ENCODE measurements around the gene TBC1D4.

TBC1D4 gene

DNA sequence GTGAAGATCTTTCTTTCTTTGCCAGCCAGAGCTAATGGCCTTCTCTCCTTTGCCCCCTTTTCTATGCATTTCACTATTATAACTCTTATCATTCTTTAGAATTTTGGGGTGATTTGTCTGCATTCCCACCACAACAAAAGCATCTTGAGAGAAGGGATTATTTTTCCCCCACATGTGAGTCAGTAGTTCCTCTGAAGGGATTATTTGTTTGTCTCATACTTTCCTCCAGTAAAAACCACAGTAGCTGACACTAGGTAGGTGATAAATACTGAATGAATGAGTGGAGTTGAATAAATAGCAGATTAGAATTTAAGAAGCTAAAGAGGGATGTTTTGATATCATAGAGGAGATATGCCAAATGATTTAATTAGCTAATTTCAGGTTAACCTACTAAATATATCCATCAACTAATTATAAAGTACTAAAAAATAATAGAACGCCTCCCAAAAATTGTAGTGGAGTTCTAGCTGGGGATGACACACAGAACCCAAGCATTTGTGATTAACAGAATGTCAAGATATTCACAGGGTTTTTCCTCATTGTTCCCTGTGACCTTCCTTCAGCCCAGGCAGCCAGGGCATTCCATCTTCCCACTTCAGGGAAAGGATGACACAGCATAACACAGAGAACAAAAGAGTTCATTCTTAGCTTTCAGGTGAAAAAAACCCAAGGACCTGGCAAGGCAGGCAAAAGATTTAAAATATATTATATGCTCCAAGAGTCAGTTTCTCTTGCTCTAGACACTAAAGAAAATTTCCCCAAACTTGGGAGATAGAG, 3.5 kb upstream of the TBC1D4 start:
- no peak for DNase-seq

DNA sequence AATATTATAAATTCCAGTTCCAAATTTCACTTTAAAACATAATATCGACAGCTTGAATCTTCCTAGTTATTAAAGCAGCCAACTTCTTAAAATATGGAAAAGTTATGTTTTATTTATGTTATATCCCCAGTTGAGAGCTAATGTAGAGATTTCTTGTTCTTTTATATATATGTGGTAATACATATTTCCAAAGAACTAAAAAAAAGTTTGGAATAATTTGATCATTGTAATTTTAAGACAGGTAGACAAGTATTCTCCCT, 781 bp upstream of the TBC1D4 start:
- no peak for DNase-seq

DNA sequence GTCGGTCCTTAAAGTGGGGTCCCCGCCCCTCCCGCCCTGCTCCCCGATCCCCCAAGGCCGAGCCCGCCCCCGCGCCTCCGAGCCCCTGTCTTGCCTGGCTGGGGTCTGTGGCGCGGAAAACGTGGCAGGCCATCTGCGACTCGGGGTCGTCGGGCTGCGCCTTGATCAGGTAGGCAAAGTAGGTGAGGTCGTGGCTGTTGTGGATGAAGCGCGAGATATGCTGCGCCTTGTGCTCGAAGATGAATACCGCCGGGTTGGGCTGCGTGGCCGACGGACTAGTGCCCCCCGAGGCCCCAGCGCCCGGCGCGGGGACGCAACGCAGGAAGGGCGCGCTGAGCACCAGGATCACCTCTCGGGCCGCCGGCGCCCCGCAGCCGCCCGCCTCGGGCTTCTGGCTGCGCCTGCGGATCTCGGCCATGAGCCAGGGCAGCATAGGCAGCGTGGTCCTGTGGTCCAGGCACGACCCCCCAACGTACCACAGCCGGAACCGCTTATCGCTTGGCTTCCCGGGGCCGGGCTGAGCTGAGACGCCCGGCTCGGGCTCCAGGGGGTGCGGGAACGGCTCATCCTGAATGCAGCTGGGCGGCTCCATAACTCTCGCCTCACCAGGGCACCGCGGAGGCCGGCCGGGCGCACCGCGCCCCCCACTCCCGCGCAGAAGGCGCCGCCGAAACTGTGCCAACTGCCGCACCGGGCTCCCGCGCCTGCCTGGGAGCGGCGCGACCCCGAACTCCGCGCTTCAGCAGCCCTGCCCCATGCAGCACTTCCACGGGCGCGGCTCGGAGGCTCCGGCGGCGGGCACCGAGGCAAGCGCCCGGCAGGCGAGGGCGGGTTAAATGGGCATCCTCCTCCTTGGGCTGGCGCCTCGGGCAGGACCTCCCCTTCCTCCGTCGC, 546 bp downstream of the TBC1D4 start:
- peak; percentile 77 for DNase-seq

DNA sequence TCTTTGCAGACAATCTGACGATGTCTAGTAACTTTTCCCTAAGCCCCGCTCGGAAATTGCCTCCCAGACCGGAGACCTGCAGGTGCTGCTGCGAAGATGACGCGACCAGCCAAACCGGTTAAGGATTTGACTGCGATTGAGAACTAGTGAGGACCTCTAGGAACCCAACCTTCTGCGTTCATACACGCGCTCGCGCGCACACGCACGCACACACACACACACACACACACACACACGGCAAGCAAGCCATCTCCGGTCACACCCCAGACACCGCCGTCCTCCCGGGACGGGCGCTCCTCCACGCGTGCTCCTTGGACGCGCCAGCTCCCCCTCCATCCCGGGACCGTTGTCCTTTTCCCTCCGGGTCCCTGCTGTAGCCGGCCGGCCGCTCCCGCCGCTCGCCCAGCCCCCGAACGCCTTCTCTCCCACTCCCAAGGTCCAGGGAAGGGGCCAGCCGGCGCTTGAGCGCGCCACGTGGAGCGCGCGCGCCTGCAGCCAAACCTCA, 1.2 kb downstream of the TBC1D4 start:
- peak; percentile 88 for DNase-seq

DNA sequence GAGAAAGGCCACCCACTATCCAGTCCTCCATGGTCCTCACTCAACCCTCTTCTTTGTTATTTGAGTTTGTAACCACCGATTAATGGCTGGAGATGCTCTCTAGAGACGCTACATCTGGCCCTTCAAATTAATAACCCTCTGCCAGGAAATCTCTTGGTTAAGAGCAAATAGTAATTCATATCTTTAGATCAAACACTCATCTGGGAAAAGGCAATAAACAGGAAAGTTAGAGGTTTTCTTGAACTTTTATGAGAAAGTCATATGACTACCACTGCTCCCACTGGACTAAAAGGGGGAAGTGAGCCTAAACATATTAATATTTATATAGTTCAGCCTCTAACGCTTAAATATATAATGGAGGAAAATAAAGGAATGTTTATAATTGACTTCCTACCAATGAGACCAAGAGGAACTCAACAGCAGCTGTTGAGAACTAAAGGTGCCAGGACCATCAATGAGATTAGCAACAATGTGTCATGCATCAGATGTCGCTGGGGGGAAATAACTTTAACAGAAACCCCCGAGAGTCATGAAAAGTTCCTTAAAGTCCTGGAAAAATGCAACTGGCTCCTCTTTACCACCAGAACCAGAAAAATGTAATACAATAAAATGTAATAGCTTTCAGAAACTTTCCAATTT, 2.7 kb downstream of the TBC1D4 start:
- peak; percentile 55 for DNase-seq

DNA sequence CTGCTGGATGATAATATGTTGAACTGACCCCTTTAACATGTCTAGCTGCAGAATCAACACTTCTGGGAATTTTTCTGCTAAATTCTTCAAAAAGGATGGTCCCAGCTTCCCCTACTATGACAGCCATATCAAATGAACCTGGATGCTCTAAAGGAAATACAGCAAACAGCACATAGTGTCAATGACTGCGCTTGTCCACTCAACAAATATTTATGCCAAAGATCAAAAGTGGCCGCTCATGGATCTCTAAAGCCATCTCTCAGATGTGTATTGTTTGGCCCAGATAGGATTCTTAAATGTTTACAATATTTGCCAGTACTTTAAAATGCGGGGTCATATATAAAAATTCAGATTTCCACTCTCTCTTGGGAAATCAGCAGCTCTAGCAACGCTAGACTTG, 3.3 kb downstream of the TBC1D4 start:
- no peak for DNase-seq

- no peak for DNase-seq
Observed at GRCh38 chr13:75474956-75475355, 7.0 kb downstream of the TBC1D4 start.

GRCh38 chr13:75473468-75473867, 8.5 kb downstream of the TBC1D4 start:
- no peak for DNase-seq

DNA sequence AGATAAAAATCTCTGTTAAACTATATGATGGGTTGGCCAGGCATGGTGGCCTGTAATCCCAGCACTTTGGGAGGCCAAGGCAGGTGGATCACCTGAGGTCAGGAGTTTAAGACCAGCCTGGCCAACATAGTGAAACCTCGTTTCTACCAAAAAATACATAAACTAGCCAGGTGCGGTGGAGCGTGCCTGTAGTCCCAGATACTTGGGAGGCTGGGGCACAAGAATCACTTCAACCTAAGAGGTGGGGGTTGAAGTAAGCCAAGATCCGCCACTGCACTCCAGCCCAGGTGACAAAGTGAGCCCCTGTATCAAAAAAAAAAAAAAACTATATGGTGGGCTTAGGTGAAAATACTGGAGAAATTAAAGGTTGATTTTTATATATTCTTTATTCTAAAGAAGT, 11.3 kb downstream of the TBC1D4 start:
- DNase-seq, result no peak

DNA sequence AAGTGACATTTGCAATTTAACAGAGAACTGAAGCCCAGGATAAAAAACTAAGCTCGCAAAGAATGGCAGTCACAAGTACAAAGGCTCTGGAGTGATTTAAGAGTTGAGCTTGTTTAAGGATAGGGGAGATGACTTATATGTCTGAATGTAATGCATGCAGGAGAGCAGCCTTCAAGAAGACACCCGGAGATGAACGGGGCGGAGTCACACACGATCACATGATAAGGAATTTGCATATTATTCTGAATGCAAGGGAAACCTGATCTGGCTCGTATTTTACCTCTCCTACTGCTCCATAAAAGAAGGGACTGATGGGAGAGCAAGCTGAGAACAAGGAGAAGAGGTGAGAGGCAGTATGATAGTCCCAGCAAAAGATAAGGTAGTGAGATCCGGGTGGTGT, 12.9 kb downstream of the TBC1D4 start:
- peak; percentile 16 for DNase-seq

GRCh38 chr13:75468602-75469001, 13.4 kb downstream of the TBC1D4 start:
- no peak for DNase-seq

GRCh38 chr13:75468098-75468497, 13.9 kb downstream of the TBC1D4 start:
- DNase-seq, result no peak

GRCh38 chr13:75467040-75467728, 14.8 kb downstream of the TBC1D4 start:
- no peak for DNase-seq

DNA sequence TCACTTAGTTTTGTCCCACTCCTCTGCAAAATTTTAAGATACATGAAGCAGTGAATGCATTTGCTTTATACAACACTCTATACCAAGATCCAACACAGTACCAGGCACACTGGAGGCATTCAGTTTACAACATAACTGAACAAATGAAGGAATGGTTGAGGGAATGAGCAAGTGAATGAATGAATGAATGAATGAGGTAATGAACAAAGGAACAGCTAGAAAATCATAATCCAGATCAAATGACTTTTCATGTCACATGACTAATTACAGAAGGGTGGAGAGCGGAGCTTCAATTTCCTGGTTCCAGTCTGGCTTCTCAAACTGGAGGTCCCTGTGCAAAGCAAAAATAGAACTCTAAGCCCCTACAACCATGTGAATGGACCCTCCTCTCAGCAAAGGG, 16.7 kb downstream of the TBC1D4 start:
- DNase-seq, result no peak

- DNase-seq, result no peak
Observed at GRCh38 chr13:75461314-75461713, 20.7 kb downstream of the TBC1D4 start.

- DNase-seq, result no peak
Observed at GRCh38 chr13:75460644-75461043, 21.3 kb downstream of the TBC1D4 start.

GRCh38 chr13:75458696-75459422, 23.1 kb downstream of the TBC1D4 start:
- peak; percentile 88 for DNase-seq

- peak; percentile 66 for DNase-seq
Observed at GRCh38 chr13:75455962-75456361, 26.0 kb downstream of the TBC1D4 start.

DNA sequence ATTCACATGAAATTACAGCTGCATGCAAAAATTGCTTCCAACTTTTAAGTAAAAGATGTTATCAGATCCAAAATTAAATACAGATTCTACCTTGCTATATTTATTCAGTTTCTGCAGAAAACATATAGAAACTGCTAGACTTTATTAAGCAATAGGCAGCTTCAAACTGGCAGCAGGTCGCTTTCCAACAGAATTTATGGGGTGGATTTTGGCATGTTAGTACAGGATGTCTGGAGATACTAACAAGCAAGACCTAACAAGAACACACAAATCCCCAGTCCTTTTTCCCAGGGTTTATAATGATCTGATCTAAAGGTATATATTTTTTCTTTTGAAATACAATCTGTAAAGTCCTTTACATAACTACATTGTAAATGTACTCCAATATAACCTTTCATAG, 27.5 kb downstream of the TBC1D4 start:
- no peak for DNase-seq

- no peak for DNase-seq
Observed at GRCh38 chr13:75452564-75452963, 29.4 kb downstream of the TBC1D4 start.

DNA sequence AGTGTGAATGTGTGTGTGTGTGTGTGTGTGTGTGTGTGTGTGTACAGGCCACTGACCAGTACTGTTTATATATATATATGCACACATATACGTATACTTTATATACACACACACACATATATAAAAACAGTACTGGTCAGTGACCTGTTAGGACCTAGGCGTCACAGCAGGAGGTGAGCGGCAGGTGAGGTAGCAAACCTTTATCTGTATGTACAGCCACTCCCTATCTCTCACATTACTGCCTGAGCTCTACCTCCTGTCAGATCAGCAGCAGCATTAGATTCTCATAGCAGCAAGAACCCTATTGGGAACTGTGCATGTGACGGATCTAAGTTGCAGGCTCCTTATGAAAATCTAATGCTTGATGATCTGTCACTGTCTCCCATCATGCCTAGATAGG, 34.5 kb downstream of the TBC1D4 start:
- DNase-seq, result no peak

- DNase-seq, result no peak
Observed at GRCh38 chr13:75446874-75447273, 35.1 kb downstream of the TBC1D4 start.
